M059J (cell line): ENCODE measurements around the gene UTP4. TPM values are rescaled to one million over a fixed set of nuclear protein-coding genes. Genes with fewer than 3 reads are reported as not detected.
A peak's percentile ranks its signal among the peaks of the same experiment; 100 is the strongest.
"Not testable (repeated sequence)": the region's sequence is repeated elsewhere in the genome, so short reads cannot be mapped to it uniquely, and the experiment has no call there.

Experiments used
- DNase-seq: peaks from one replicate; pipeline ENCODE4 v3.0.0-alpha.2; 2012; ENCODE audit warnings: low read depth
- total RNA-seq: library from RNA; depleted of rRNA; stranded (reverse); fragments of >200 nt; shearing (Covaris generic); gene quantifications from 2 replicates; pipeline ENCODE4 v1.2.3, GENCODE V29; 2014

Gene UTP4
- total RNA-seq, 1 experiment from 2014 or later: 37.4 TPM

- DNase-seq: no peak
These were observed 1.1 kb upstream of the UTP4 start for GRCh38 chr16:69131167-69131838.

GRCh38 chr16:69131839-69132423 is 518 bp upstream of the UTP4 start:
- DNase-seq: peak; percentile 78

GRCh38 chr16:69133373-69133954 is 1.0 kb downstream of the UTP4 start:
- DNase-seq: no peak

- no peak for DNase-seq
These were observed 6.2 kb downstream of the UTP4 start for GRCh38 chr16:69138608-69139007.

DNA sequence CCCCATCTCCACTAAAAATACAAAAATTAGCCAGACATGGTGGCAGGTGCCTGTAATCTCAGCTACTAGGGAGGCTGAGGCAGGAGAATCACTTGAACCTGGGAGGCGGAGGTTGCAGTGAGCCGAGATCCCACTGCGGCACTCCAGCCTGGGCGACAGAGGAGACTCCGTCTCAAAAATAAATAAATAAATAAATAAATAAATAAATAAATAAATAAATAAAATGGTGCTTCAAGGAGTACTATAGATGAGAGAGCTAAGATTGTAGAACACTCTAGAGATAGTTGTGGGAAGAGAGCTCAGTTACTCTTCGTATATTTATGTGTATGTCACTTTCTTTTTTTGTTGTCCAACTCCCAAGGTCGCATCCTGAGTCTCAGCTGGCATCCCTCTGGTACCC is 7.0 kb downstream of the UTP4 start:
- DNase-seq: not testable (repeated sequence)

DNA sequence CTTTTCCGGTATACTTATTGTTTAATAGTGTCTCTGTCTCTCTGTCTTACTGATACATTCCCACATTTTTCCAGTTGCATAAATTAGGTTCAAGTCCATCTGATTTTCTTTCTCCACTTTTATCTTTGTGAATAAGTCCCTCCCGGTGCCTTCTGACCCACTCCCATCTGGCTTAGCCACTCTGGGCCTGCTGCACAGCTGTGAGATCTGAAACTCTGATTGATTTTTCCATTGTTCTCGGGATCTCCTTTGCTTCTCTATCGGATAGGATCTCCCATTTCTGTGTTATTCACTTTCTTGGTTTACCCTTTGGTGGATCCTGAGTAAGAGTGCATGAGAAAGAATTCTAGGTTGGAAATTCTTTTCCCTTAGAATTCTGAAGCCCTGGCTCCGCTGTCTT is 8.6 kb downstream of the UTP4 start:
- no peak for DNase-seq

- DNase-seq: no peak
These were observed 9.5 kb downstream of the UTP4 start for GRCh38 chr16:69141936-69142335.

DNA sequence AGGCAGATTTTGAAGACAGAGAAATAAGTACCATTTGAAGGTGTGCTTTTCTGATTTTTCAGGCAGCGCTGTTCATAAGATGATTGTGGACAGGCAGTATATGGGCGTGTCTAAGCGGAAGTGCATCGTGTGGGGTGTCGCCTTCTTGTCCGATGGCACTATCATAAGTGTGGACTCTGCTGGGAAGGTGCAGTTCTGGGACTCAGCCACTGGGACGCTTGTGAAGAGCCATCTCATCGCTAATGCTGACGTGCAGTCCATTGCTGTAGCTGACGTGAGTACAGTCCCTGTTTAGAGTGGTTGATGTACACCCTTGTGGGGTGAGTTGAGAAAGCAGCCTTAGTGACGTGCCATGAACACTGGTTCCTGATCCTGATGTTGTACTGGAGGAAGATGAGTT is 10.7 kb downstream of the UTP4 start:
- DNase-seq: no peak

- DNase-seq: no peak
These were observed 13.2 kb downstream of the UTP4 start for GRCh38 chr16:69145658-69146057.

GRCh38 chr16:69149621-69150020 is 17.2 kb downstream of the UTP4 start:
- DNase-seq: not testable (repeated sequence)

DNA sequence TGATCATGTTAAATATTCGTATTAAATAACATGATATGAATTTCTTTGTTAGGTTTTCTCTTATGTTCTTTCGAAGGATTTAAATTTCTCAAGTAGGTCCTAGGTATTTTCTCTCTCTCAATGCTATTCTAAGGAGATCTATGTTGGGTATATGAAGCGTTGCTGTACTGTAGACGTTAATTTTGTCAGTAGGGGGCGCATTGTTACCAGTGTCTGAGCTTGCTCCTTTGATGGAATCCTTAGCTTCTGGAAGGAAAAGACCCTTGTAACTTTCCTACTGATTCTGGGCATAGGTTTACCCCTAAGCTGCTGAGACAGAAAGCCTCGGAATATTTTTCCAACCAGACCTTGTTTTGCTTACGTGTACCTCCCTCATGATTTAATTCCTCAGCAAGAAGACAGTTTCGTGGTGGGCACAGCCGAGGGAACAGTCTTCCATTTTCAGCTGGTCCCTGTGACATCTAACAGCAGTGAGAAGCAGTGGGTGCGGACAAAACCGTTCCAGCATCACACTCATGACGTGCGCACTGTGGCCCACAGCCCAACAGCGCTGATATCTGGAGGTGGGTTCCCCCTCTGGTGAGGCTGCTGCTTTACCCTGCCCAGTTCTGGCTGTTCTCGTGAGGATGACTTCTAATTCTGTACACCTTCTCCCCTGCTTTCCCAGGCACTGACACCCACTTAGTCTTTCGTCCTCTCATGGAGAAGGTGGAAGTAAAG is 17.9 kb downstream of the UTP4 start:
- peak; percentile 75 for DNase-seq

DNA sequence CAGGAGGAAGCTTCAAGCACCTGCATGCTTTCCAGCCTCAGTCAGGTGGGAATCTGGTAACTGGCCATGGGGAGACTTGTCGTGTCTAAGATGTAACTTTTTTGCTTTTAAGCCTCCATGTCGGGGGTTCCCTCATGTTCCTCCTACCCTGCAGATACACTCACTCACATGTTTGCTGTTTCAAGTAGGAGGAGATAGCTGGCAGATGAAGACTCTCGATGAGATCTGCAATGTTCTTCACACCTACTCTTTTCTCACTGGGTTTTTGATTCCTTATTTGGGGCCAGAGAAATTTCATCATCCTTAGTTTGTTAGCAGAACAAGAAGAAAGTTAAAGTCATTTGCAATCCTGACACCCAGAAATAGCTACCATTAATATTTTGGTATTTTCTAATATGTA is 24.7 kb downstream of the UTP4 start:
- DNase-seq: no peak

DNA sequence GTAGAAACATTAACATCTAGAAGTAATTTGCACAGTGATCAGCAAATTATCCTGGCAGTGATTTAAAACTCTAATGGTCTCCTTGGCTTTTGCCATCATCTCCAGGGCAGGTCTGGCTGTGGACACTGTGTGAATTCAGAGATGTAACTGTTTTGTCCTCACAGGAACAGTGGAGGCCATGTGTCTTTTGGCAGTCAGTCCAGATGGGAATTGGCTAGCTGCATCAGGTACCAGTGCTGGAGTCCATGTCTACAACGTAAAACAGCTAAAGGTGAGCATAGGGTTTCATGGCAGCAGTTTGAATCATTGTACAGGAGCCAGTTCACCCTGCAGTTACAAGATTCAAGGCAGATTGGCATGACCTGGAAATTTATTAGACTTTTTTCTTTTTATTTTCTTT is 27.7 kb downstream of the UTP4 start:
- no peak for DNase-seq

DNA sequence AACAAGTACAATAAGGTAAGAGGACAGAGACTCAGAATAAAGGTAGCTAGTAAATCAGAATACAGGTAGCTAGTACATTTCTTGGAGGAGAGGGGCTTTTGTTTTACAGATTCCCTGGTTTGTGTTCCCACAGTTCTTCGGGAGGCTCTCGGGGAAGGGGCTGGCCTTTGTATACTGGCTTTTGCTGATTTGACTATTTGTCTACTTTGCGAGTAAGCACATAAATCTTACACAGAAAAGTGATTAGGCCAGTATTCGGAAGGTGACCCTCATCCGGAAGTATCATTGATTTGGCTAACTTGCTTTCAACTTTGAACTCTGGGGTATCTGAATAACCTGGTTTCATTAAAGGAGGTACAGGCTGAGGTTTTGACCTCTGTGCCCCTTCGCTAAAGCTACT is 33.1 kb downstream of the UTP4 start:
- DNase-seq: no peak

- peak; percentile 65 for DNase-seq
These were observed 33.9 kb downstream of the UTP4 start for GRCh38 chr16:69166221-69166833.

DNA sequence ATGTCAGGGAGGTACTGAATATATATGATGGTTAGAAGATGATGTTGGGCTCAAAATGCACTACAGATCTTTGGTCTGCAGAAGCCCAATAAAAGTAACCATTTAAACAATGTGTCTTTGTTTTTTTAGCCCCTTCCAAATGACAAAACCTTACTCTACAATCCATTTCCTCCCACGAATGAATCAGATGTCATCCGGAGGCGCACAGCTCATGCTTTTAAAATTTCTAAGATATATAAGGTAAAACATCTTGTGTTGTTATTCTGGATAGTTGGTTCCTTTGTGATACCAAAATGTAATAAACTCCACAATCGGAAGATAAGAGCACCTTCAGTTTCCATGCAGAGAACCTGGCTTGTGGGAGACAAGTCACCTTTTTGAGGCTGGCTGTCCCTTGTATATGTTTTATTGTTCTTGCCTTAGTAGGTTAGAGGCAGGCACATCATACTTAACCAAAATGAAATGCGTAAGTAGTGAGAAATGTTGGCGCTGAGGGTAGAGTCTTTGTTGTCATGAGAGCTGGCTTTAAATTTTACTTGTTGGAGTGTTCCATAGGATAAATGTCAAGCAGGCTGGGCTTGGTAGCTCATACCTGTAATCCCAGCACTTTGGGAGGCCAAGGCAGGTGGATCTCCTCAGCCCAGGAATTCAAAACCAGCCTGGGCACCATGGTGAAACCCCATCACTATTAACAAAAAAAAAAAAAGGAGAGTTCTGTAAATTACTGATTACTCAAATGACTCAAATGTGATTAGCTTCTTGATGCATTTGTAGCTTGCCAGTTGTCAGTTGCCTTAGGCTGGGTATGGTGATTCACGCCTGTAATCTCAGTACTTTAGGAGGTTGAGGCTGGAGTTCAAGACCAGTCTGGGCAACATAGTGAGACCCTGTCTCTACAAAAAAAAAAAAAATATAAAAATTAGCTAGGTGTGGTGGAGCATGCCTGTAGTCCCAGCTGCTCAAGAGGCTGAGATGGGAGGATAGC is 34.8 kb downstream of the UTP4 start:
- peak; percentile 71 for DNase-seq

- no peak for DNase-seq
These were observed 36.6 kb downstream of the UTP4 start for GRCh38 chr16:69169051-69169450.

- no peak for DNase-seq
These were observed 37.3 kb downstream of the UTP4 start for GRCh38 chr16:69169607-69170352.

- DNase-seq: peak; percentile 78
These were observed 39.1 kb downstream of the UTP4 start for GRCh38 chr16:69171325-69172084.
